22Rv1 (cell line): ENCODE measurements around the gene LHPP.

Experiments used
- ZFX ChIP-seq: fragments of 450-650 bp; IDR thresholded peaks from 2 replicates; pipeline ENCODE4 v1.6.1; 2017; ENCODE audit warnings: antibody characterized with exemption, borderline replicate concordance
- TF ChIP-seq, protein P1 (sequence below): fragments of 450-650 bp; IDR thresholded peaks from 2 replicates; pipeline ENCODE4 v1.5.1; 2017; ENCODE audit warnings: mild to moderate bottlenecking

GRCh38 chr10:124458473-124458872 is 3.1 kb upstream of the LHPP start:
- TF ChIP-seq, protein P1, sequence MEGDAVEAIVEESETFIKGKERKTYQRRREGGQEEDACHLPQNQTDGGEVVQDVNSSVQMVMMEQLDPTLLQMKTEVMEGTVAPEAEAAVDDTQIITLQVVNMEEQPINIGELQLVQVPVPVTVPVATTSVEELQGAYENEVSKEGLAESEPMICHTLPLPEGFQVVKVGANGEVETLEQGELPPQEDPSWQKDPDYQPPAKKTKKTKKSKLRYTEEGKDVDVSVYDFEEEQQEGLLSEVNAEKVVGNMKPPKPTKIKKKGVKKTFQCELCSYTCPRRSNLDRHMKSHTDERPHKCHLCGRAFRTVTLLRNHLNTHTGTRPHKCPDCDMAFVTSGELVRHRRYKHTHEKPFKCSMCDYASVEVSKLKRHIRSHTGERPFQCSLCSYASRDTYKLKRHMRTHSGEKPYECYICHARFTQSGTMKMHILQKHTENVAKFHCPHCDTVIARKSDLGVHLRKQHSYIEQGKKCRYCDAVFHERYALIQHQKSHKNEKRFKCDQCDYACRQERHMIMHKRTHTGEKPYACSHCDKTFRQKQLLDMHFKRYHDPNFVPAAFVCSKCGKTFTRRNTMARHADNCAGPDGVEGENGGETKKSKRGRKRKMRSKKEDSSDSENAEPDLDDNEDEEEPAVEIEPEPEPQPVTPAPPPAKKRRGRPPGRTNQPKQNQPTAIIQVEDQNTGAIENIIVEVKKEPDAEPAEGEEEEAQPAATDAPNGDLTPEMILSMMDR, result no peak
- no peak for TF ChIP-seq ZFX
